ENCODE data around the gene OSCP1. TPM values are rescaled to one million over a fixed set of nuclear protein-coding genes. Genes with fewer than 3 reads are reported as not detected.

Gene OSCP1
- polyA plus RNA-seq, 1 donor, result 6.5 TPM

DNA sequence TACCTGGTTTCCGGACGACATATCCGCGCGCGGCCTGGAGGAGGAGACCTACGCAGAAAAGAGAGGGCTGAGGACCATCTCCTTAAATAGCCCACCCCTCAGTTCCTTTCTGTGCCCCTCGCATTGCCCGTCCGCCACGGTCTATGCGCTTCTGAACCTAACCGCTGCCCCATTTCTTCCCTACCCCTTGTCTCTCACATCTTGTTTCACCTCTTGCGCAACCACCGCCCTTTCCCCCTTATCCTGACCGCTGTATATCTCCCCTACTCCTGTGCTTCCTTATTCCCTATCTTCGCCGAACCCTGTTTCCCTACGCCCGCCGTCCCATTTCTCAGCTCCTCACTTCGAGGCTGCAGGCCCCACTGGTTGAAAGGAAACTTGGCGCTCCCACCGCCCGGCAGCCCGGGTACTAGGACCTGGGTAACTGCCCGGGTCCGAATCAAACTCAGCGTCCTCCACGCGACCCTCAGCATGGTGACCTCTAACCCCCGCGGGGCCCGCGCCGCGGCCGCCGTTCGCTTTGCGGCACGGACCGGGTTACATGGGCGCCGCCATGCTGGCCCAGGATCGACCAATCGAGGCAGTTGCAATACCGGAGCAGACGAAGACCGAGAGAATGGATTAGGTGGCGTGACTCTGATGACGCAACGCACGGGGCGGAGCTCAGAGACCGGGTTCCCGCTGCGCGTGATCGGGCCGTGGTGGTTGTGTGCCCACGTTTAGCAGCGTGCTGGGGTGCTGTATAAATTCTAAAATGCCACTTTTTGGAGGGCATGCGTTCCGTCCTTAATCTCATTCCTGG, 13.8 kb upstream of the OSCP1 start, which contains the start of gene MRPS15:
Gene MRPS15, minus strand, starts transcription at position 582 of the 802 bp plus-strand sequence. Its CDS starts 109 bp downstream, at position 473.
- 0% methylated on average over 10 of the region's 65 CpGs for WGBS (ENCODE audit: insufficient coverage, low lambda C conversion rate)
- Histone ChIP-seq H3K9me3 (ENCODE audit: control insufficient read depth, low read depth, low read length) (no peaks in the 10 kb centered on the region), H3K4me3 (ENCODE audit: low read length) (peak within 1 kb of the TSS; percentile 91), H3K27me3 (ENCODE audit: control insufficient read depth, insufficient read depth, low read length) (no peaks in the 10 kb centered on the region), H3K27ac (ENCODE audit: low read length) (peak within 1 kb of the TSS; percentile 98), H3K4me1 (ENCODE audit: control insufficient read depth, insufficient read depth, low read length) (peaks cover 8% of the 10 kb centered on the region), H3K36me3 (ENCODE audit: control insufficient read depth, insufficient read depth, low read length) (peaks cover 33% of the 10 kb centered on the region)
- peak; percentile 96 to 98 for DNase-seq

DNA sequence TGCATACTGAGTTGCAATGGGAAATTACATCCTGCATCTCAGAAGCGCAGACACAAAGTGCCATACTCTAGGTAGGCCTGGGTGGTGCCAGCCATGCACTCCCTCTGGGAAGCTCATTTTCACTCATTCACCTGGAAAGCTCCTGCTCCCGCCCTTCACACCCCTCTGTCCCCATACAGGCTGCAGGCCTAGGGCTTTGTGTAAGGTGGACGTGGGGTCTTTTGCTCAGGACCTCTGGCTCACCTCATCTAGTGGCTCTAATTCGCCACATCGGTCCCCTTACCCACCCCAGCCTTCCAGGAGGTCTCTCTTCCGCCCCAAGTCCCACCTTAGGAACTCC, 13.2 kb upstream of the OSCP1 start:
- Histone ChIP-seq H3K4me1 (ENCODE audit: control insufficient read depth, insufficient read depth, low read length) (peaks cover 8% of the 10 kb centered on the region), H3K4me3 (ENCODE audit: low read length) (peak overlapping the region; percentile 91), H3K27me3 (ENCODE audit: control insufficient read depth, insufficient read depth, low read length) (no peaks in the 10 kb centered on the region), H3K27ac (ENCODE audit: low read length) (peak overlapping the region; percentile 98), H3K9me3 (ENCODE audit: control insufficient read depth, low read depth, low read length) (no peaks in the 10 kb centered on the region), H3K36me3 (ENCODE audit: control insufficient read depth, insufficient read depth, low read length) (peaks cover 39% of the 10 kb centered on the region)
- WGBS (ENCODE audit: insufficient coverage, low lambda C conversion rate), result no CpG with 5 or more reads among the region's 6 CpGs
- DNase-seq, result peak in 1 of 2 donors; percentile 37

DNA sequence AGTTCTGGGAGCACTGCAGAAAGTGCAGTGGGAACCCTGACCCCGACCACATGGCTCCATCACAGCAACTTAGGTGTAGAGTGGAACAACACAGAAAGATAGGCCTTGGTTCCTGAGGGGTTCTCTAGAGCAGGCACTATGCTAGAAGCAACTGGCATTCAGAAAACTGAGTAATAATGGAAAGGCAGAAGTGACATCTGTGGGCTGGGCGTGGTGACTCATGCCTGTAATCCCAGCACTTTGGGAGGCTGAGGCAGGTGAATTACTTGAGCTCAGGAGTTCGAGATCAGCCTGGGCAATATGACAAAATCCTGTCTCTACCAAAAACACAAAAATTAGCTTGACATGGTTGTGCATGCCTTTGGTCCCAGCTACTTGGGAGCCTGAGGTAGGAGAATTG, 8.7 kb upstream of the OSCP1 start:
- H3K4me3 ChIP-seq (ENCODE audit: low read length), result no peak overlapping the region
- DNase-seq, result no peak
- H3K27me3 ChIP-seq (ENCODE audit: control insufficient read depth, insufficient read depth, low read length), result no peaks in the 10 kb centered on the region
- H3K4me1 ChIP-seq (ENCODE audit: control insufficient read depth, insufficient read depth, low read length), result no peaks in the 10 kb centered on the region
- no peak overlapping the region for H3K27ac ChIP-seq (ENCODE audit: low read length)
- peaks cover 71% of the 10 kb centered on the region for H3K36me3 ChIP-seq (ENCODE audit: control insufficient read depth, insufficient read depth, low read length)
- WGBS (ENCODE audit: insufficient coverage, low lambda C conversion rate), result no CpG with 5 or more reads among the region's 3 CpGs
- H3K9me3 ChIP-seq (ENCODE audit: control insufficient read depth, low read depth, low read length), result no peaks in the 10 kb centered on the region

DNA sequence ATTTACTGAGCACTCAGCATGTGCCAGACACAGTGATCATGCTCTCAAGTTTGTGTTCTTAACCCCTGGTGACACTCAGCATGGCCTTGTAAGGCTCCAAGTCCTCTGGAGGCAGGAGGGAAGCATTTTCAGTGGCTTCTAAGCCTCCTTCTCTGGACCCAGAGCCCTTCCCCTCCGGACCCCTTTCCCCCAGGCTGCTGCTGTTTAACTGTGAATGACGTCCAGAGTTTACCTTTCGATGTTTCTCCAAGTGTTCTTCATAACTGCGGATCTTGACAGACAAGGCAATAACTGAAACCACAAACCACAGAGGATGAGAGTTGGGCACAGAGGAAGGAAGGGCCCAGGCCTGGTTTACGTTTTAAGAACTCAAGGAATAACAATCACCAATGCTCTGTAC, 7.4 kb upstream of the OSCP1 start:
- Histone ChIP-seq H3K9me3 (ENCODE audit: control insufficient read depth, low read depth, low read length) (no peaks in the 10 kb centered on the region), H3K36me3 (ENCODE audit: control insufficient read depth, insufficient read depth, low read length) (peaks cover 71% of the 10 kb centered on the region), H3K27ac (ENCODE audit: low read length) (no peak overlapping the region), H3K27me3 (ENCODE audit: control insufficient read depth, insufficient read depth, low read length) (no peaks in the 10 kb centered on the region), H3K4me1 (ENCODE audit: control insufficient read depth, insufficient read depth, low read length) (no peaks in the 10 kb centered on the region), H3K4me3 (ENCODE audit: low read length) (no peak overlapping the region)
- no CpG with 5 or more reads among the region's 5 CpGs for WGBS (ENCODE audit: insufficient coverage, low lambda C conversion rate)
- no peak for DNase-seq

DNA sequence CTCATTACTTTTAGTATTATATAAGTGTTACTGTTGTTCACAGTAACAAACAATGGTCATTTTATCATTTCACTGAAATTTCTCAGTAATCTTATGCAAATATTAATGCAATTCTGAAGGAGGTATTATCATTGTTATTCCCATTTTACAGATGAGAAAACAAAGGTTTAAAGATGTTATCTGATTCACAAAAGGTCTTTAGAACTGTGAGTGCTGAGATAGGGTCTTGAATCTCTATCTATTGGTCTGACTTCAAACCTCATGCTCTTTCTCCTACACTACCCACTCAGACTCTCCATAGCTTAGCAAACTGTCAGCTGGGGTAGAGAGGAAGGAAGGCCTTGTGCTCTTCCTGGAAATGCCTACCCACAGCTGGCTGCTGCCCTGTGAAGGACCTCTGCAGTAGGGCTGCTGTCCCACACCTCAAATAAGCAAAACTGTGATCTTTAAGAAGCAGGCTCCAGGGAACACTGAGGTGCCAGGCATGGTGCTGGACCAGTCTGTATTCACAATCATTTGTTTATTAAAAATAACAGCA, 6.2 kb upstream of the OSCP1 start:
- DNase-seq, result no peak
- H3K9me3 ChIP-seq (ENCODE audit: control insufficient read depth, low read depth, low read length), result no peaks in the 10 kb centered on the region
- no peak overlapping the region for H3K27ac ChIP-seq (ENCODE audit: low read length)
- H3K4me1 ChIP-seq (ENCODE audit: control insufficient read depth, insufficient read depth, low read length), result no peaks in the 10 kb centered on the region
- H3K4me3 ChIP-seq (ENCODE audit: low read length), result no peak overlapping the region
- peaks cover 60% of the 10 kb centered on the region for H3K36me3 ChIP-seq (ENCODE audit: control insufficient read depth, insufficient read depth, low read length)
- no peaks in the 10 kb centered on the region for H3K27me3 ChIP-seq (ENCODE audit: control insufficient read depth, insufficient read depth, low read length)

DNA sequence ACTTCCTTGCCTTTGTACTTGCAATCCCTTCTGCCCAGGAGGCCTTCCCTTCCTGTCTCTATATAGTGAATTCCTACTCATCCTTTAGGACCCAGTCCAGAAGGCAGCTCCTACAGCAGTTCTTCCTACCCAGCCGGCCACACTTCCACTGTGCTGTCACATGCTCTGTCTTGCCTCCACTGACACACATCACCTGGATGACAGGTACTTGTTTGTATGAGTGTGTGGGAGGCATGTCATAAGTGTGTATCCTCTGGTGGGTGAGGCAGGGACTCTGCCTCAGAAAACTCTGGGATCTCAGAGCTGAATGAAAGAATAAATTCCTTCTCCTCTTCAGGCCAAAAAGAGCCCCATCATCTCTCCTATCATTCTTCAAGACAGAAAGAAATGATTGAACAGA, 5.1 kb upstream of the OSCP1 start:
- no peaks in the 10 kb centered on the region for H3K27me3 ChIP-seq (ENCODE audit: control insufficient read depth, insufficient read depth, low read length)
- H3K4me3 ChIP-seq (ENCODE audit: low read length), result no peak overlapping the region
- no peaks in the 10 kb centered on the region for H3K4me1 ChIP-seq (ENCODE audit: control insufficient read depth, insufficient read depth, low read length)
- WGBS (ENCODE audit: insufficient coverage, low lambda C conversion rate), result no CpG with 5 or more reads among the region's 1 CpG
- no peak overlapping the region for H3K27ac ChIP-seq (ENCODE audit: low read length)
- H3K9me3 ChIP-seq (ENCODE audit: control insufficient read depth, low read depth, low read length), result no peaks in the 10 kb centered on the region
- DNase-seq, result no peak
- peaks cover 50% of the 10 kb centered on the region for H3K36me3 ChIP-seq (ENCODE audit: control insufficient read depth, insufficient read depth, low read length)

DNA sequence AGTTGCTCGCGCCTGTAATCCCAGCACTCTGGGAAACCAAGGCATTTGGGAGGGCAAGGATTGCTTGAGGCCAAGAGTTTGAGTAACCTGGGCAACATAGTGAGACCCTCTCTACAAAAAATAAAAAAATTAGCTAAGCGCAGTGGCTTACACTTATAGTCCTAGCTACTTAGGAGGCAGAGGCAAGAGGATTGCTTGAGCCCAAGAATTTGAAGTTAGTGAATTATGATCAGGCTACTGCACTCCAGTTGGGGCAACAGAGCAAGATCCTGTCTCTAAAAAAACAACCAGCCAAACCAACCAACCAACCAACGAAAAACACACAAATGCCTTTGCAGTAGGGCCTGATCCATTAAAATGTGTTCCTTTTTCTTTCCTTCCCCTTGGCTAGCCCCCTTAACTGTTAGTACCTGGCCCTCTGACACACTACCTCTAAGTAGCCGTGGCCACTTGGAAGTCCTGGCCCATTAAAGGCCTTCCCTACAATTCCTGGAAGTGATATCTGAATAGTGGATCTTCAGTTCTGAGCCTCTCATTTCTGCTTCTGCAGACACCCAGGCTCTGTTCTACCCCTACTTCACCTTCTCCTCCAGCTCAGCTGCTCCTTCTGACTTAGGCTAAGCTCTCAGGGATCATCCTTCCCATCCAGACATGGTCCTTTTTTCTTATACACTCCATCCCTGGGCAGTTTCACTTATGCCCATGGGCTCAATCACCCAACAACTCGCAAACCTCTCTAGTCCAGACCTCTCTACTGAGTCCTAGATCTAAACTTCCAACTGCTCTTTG, 3.5 kb upstream of the OSCP1 start:
- Histone ChIP-seq H3K27me3 (ENCODE audit: control insufficient read depth, insufficient read depth, low read length) (no peaks in the 10 kb centered on the region), H3K27ac (ENCODE audit: low read length) (no peak overlapping the region), H3K4me1 (ENCODE audit: control insufficient read depth, insufficient read depth, low read length) (no peaks in the 10 kb centered on the region), H3K36me3 (ENCODE audit: control insufficient read depth, insufficient read depth, low read length) (peaks cover 35% of the 10 kb centered on the region), H3K4me3 (ENCODE audit: low read length) (no peak overlapping the region), H3K9me3 (ENCODE audit: control insufficient read depth, low read depth, low read length) (no peaks in the 10 kb centered on the region)
- 100% methylated on average over 1 of the region's 6 CpGs for WGBS (ENCODE audit: insufficient coverage, low lambda C conversion rate)
- DNase-seq, result no peak

DNA sequence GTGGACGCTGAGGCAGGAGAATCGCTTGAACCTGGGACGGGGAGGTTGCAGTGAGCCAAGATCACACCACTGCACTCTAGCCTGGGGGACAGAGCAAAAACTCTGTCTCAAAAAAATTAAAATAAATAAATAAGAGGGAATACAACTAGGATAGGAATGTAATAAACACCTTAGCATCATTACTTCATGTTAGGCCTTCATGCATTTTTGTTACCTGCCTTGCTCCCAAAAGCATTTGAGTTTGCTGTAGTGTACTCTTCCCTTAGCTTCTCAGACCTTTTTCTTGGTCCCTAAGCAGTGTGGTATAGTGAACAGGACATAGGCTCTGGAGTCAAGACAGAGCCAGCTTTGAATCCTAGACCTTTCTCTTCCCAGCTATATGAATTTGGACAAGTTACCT, 2.8 kb upstream of the OSCP1 start:
- Histone ChIP-seq H3K27me3 (ENCODE audit: control insufficient read depth, insufficient read depth, low read length) (no peaks in the 10 kb centered on the region), H3K4me3 (ENCODE audit: low read length) (no peak overlapping the region), H3K27ac (ENCODE audit: low read length) (no peak overlapping the region), H3K9me3 (ENCODE audit: control insufficient read depth, low read depth, low read length) (no peaks in the 10 kb centered on the region), H3K4me1 (ENCODE audit: control insufficient read depth, insufficient read depth, low read length) (no peaks in the 10 kb centered on the region), H3K36me3 (ENCODE audit: control insufficient read depth, insufficient read depth, low read length) (peaks cover 31% of the 10 kb centered on the region)
- no peak for DNase-seq
- no CpG with 5 or more reads among the region's 3 CpGs for WGBS (ENCODE audit: insufficient coverage, low lambda C conversion rate)

DNA sequence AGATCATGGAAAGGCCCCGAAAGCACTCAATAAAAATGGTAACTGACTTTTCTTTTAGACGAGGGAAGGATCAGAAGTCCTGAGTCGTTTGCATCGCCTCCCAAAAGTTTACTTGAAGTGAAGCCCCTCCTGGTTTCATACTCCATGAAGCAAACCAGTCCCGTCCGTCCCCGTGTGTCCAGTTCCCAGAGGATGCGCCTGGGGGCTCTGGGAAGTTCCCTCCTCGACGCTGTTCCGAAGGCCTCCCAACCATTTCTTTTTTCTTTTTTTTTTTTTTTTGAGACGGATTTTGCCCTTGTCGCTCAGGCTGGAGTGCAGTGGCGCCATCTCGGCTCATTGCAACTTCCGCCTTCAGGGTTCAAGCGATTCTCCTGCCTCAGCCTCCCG, 661 bp upstream of the OSCP1 start:
- Histone ChIP-seq H3K27ac (ENCODE audit: low read length) (peak overlapping the region; percentile 96), H3K4me3 (ENCODE audit: low read length) (peak overlapping the region; percentile 71), H3K9me3 (ENCODE audit: control insufficient read depth, low read depth, low read length) (no peaks in the 10 kb centered on the region), H3K27me3 (ENCODE audit: control insufficient read depth, insufficient read depth, low read length) (no peaks in the 10 kb centered on the region), H3K36me3 (ENCODE audit: control insufficient read depth, insufficient read depth, low read length) (peaks cover 15% of the 10 kb centered on the region), H3K4me1 (ENCODE audit: control insufficient read depth, insufficient read depth, low read length) (no peaks in the 10 kb centered on the region)
- DNase-seq, result no peak
- WGBS (ENCODE audit: insufficient coverage, low lambda C conversion rate), result no CpG with 5 or more reads among the region's 18 CpGs

DNA sequence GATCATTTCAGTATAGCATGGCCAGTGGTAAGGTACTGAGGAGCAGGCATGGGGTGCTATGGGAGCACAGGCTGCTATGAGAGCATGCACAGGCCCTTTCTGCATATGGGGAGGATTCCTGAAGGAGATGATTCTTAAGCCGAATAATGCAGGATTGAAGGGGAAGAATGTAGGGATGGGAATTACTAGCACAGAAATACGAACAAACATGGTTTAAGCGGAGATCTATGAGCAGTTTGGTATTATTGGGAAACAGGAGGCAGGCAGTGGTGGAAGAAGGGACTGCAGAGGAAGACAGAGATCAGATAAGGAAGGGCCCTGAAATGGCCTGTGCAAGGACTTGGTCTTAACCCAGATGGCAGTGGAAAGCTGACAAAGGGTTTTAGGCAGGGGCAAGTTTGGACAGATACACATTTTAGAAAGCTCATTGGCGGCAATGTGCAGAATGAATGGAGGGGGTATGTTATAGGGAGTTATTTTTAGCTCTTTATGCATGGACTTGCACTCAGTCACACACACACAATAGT, 1.7 kb downstream of the OSCP1 start:
- H3K27ac ChIP-seq (ENCODE audit: low read length), result no peak overlapping the region
- H3K4me3 ChIP-seq (ENCODE audit: low read length), result no peak overlapping the region
- DNase-seq, result no peak
- no peaks in the 10 kb centered on the region for H3K27me3 ChIP-seq (ENCODE audit: control insufficient read depth, insufficient read depth, low read length)
- H3K4me1 ChIP-seq (ENCODE audit: control insufficient read depth, insufficient read depth, low read length), result no peaks in the 10 kb centered on the region
- 88% methylated on average over 2 of the region's 4 CpGs for WGBS (ENCODE audit: insufficient coverage, low lambda C conversion rate)
- no peaks in the 10 kb centered on the region for H3K9me3 ChIP-seq (ENCODE audit: control insufficient read depth, low read depth, low read length)
- no peaks in the 10 kb centered on the region for H3K36me3 ChIP-seq (ENCODE audit: control insufficient read depth, insufficient read depth, low read length)
